H1 (cell line): Measurements from ENCODE around the gene RARRES1. TPM values are rescaled to one million over a fixed set of nuclear protein-coding genes. Genes with fewer than 3 reads are reported as not detected.

Source experiments
- CTCF ChIA-PET: fragments of 300-600 bp; sonication (Branson Sonifier 250); formaldehyde crosslinking; loops from one replicate; lab custom pipeline; 2021; ENCODE audit not compliant: partially characterized antibody; lab: Charles Lee
- POLR2A ChIA-PET: fragments of 300-600 bp; sonication (Branson Sonifier 250); formaldehyde crosslinking; loops from one replicate; lab custom pipeline; 2021; ENCODE audit warnings: inconsistent platforms; ENCODE audit not compliant: partially characterized antibody; lab: Charles Lee
- DNase-seq, 2 experiments: peaks; one replicate each; pipeline versions ENCODE4 v3.0.0 to v3.0.0-alpha.2; 2010 to 2022; ENCODE audit warnings: low spot score in 2 of 2, low read depth in 1 of 2, mixed read lengths in 1 of 2
- FAIRE-seq: peaks from 2 replicates; lab custom pipeline; 2011; peaks lifted over from hg19 to GRCh38; lab: Jason Lieb, UNC
- H2AFZ ChIP-seq: 2 replicates; pipeline ENCODE4 v1.8.1; 2012; ENCODE audit warnings: low read length, inconsistent platforms
- H2AK5ac ChIP-seq: 2 replicates; pipeline ENCODE4 v1.6.1; 2013; ENCODE audit warnings: low read depth, low read length
- H2BK120ac ChIP-seq: replicated peaks from 2 replicates; pipeline ENCODE3; 2013; ENCODE audit warnings: low read depth, low read length, inconsistent platforms
- H2BK12ac ChIP-seq: 2 replicates; pipeline ENCODE4 v1.6.1; 2013; ENCODE audit warnings: low read depth, low read length
- H2BK15ac ChIP-seq: 2 replicates; pipeline ENCODE4 v1.6.1; 2013; ENCODE audit warnings: low read length
- H2BK20ac ChIP-seq: 2 replicates; pipeline ENCODE4 v1.6.1; 2013; ENCODE audit warnings: low read length
- H2BK5ac ChIP-seq: 2 replicates; pipeline ENCODE4 v1.6.1; 2013; ENCODE audit warnings: low read depth, low read length
- H3K14ac ChIP-seq: 2 replicates; pipeline ENCODE4 v1.6.1; 2013; ENCODE audit warnings: inconsistent platforms; ENCODE audit not compliant: insufficient read length
- H3K18ac ChIP-seq: 2 replicates; pipeline ENCODE4 v1.6.1; 2013; ENCODE audit warnings: low read length; ENCODE audit errors: extremely low read depth
- H3K23ac ChIP-seq: 2 replicates; pipeline ENCODE4 v1.6.1; 2013; ENCODE audit warnings: inconsistent platforms; ENCODE audit not compliant: insufficient read length
- H3K23me2 ChIP-seq: 2 replicates; pipeline ENCODE4 v1.6.1; 2013; ENCODE audit warnings: low read depth, low read length
- H3K27ac ChIP-seq: 2 replicates; pipeline ENCODE4 v1.6.1; 2011; ENCODE audit warnings: low read depth, low read length, inconsistent platforms
- H3K27me3 ChIP-seq, 4 experiments: replicated peaks in 1 of 4; 1 replicate in 1 of 4; 2 replicates in 3 of 4; pipeline versions ENCODE4 v1.6.1 to v1.8.1; 2011 to 2013; ENCODE audit warnings: low read length in 3 of 4, mild to moderate bottlenecking in 3 of 4, inconsistent platforms in 2 of 4, mixed read lengths in 2 of 4, moderate library complexity in 1 of 4; ENCODE audit not compliant: control insufficient read depth in 3 of 4, insufficient read depth in 3 of 4; ENCODE audit errors: extremely low read depth in 1 of 4
- H3K36me3 ChIP-seq, 4 experiments: 2 replicates each; pipeline versions ENCODE4 v1.6.1 to v1.8.1; 2011 to 2013; ENCODE audit warnings: mild to moderate bottlenecking in 4 of 4, low read length in 3 of 4, moderate library complexity in 2 of 4, control low read depth in 1 of 4, inconsistent platforms in 1 of 4; ENCODE audit not compliant: insufficient read depth in 4 of 4, control insufficient read depth in 2 of 4
- H3K4ac ChIP-seq: replicated peaks from 2 replicates; pipeline ENCODE3; 2013; ENCODE audit warnings: low read length, low read depth, mixed read lengths, inconsistent platforms; ENCODE audit not compliant: insufficient read length
- H3K4me1 ChIP-seq, 4 experiments: replicated peaks in 1 of 4; 1 replicate in 1 of 4; 2 replicates in 3 of 4; pipeline versions ENCODE4 v1.6.1 to v1.8.1; 2011 to 2013; ENCODE audit warnings: low read length in 3 of 4, inconsistent platforms in 2 of 4, mixed read lengths in 1 of 4; ENCODE audit not compliant: insufficient read depth in 4 of 4, control insufficient read depth in 3 of 4
- H3K4me2 ChIP-seq, 2 experiments: 2 replicates each; pipeline versions ENCODE4 v1.6.1 to v1.8.1; 2011 to 2013; ENCODE audit warnings: low read depth in 2 of 2, low read length in 2 of 2, control low read depth in 1 of 2, inconsistent platforms in 1 of 2, mild to moderate bottlenecking in 1 of 2; ENCODE audit not compliant: insufficient read depth in 1 of 2
- H3K4me3 ChIP-seq, 4 experiments: fragments of 200-600, 300-600 bp in 1 of 4; sonication (generic), shearing (Covaris generic), sonication (Bioruptor Twin) in 1 of 4; 2 replicates each; pipeline versions ENCODE4 v1.5.1 to v1.8.1; 2011 to 2016; ENCODE audit warnings: low read length in 4 of 4, low read depth in 3 of 4, control low read depth in 2 of 4, inconsistent platforms in 2 of 4, mild to moderate bottlenecking in 2 of 4, mixed read lengths in 1 of 4, moderate library complexity in 1 of 4; ENCODE audit not compliant: insufficient read depth in 2 of 4; ENCODE audit errors: extremely low read depth in 1 of 4
- H3K56ac ChIP-seq: replicated peaks from 2 replicates; pipeline ENCODE3; 2013; ENCODE audit warnings: low read depth, mild to moderate bottlenecking, mixed read lengths, low read length, inconsistent platforms; ENCODE audit not compliant: insufficient read length
- H3K79me1 ChIP-seq: 2 replicates; pipeline ENCODE4 v1.6.1; 2013; ENCODE audit warnings: low read depth, low read length, control low read depth
- H3K79me2 ChIP-seq, 2 experiments: 2 replicates each; pipeline versions ENCODE4 v1.6.1 to v1.8.1; 2012 to 2013; ENCODE audit warnings: low read length in 2 of 2, mild to moderate bottlenecking in 2 of 2, inconsistent platforms in 1 of 2; ENCODE audit not compliant: insufficient read depth in 2 of 2, control insufficient read depth in 1 of 2
- H3K9ac ChIP-seq, 4 experiments: replicated peaks in 1 of 4; 1 replicate in 1 of 4; 2 replicates in 3 of 4; pipeline versions ENCODE4 v1.6.1 to v1.8.1; 2011 to 2013; ENCODE audit warnings: low read depth in 3 of 4, low read length in 3 of 4, control low read depth in 2 of 4, mild to moderate bottlenecking in 2 of 4, moderate library complexity in 2 of 4, inconsistent platforms in 1 of 4; ENCODE audit errors: extremely low read depth in 1 of 4
- H3K9me3 ChIP-seq, 2 experiments: 2 replicates each; pipeline versions ENCODE4 v1.6.1 to v1.8.1; 2012 to 2013; ENCODE audit warnings: mild to moderate bottlenecking in 2 of 2, moderate library complexity in 2 of 2, control low read depth in 1 of 2, inconsistent platforms in 1 of 2, low read depth in 1 of 2, low read length in 1 of 2, mixed read lengths in 1 of 2; ENCODE audit not compliant: insufficient read depth in 2 of 2
- H4K20me1 ChIP-seq, 2 experiments: replicated peaks in 1 of 2; 2 replicates each; pipeline versions ENCODE3 to v1.8.1; 2011 to 2013; ENCODE audit warnings: inconsistent platforms in 2 of 2, low read length in 2 of 2, mild to moderate bottlenecking in 1 of 2; ENCODE audit not compliant: insufficient read depth in 2 of 2, control insufficient read depth in 1 of 2
- H4K5ac ChIP-seq: 2 replicates; pipeline ENCODE4 v1.6.1; 2013; ENCODE audit warnings: low read length, low read depth, mixed read lengths, inconsistent platforms; ENCODE audit not compliant: insufficient read length
- H4K8ac ChIP-seq: 2 replicates; pipeline ENCODE4 v1.8.0; 2013; ENCODE audit warnings: mild to moderate bottlenecking, moderate library complexity, low read length, inconsistent platforms; ENCODE audit not compliant: insufficient read depth; ENCODE audit errors: extremely low read depth
- H4K91ac ChIP-seq: replicated peaks from 2 replicates; pipeline ENCODE3; 2013; ENCODE audit warnings: low read length, mixed read lengths, inconsistent platforms; ENCODE audit not compliant: insufficient read length
- ATF3 ChIP-seq: IDR thresholded peaks from 2 replicates; pipeline ENCODE4 v1.6.1; 2011; ENCODE audit warnings: low read depth, mild to moderate bottlenecking, low read length; ENCODE audit not compliant: insufficient read depth
- BACH1 ChIP-seq: IDR thresholded peaks from 2 replicates; pipeline ENCODE4 v1.6.1; 2012; ENCODE audit warnings: low read length, improper control_type of control experiment
- CBX8 ChIP-seq: fragments of 300-800, 300-1000 bp; sonication (generic); IDR thresholded peaks from 2 replicates; pipeline ENCODE4 v1.7.1; 2016; ENCODE audit warnings: low read depth, low read length, borderline replicate concordance
- EP300 ChIP-seq, 2 experiments: IDR thresholded peaks; 1 replicate in 1 of 2; 2 replicates in 1 of 2; pipeline ENCODE4 v1.6.1; 2011 to 2012; ENCODE audit warnings: low read depth in 2 of 2, low read length in 2 of 2, mild to moderate bottlenecking in 2 of 2, borderline replicate concordance in 1 of 2, inconsistent platforms in 1 of 2, moderate library complexity in 1 of 2
- EZH2 ChIP-seq: fragments of 200-600 bp; sonication (generic); IDR thresholded peaks from 2 replicates; pipeline ENCODE4 v1.7.1; 2012; ENCODE audit warnings: low read depth, mild to moderate bottlenecking, moderate library complexity, low read length, inconsistent platforms; ENCODE audit not compliant: severe bottlenecking
- FOSL1 ChIP-seq: IDR thresholded peaks from 2 replicates; pipeline ENCODE4 v1.6.1; 2011; ENCODE audit warnings: mild to moderate bottlenecking, low read depth, low read length, moderate library complexity; ENCODE audit not compliant: insufficient read depth
- HDAC6 ChIP-seq: IDR thresholded peaks from one replicate; pipeline ENCODE4 v1.7.1; 2012; ENCODE audit warnings: low read depth, mild to moderate bottlenecking, inconsistent platforms, low read length, moderate library complexity
- POU5F1 ChIP-seq: IDR thresholded peaks from 2 replicates; pipeline ENCODE4 v1.6.1; 2011; ENCODE audit warnings: low read depth, mild to moderate bottlenecking, low read length, moderate library complexity
- TAF1 ChIP-seq: IDR thresholded peaks from 2 replicates; pipeline ENCODE4 v1.6.1; 2011; ENCODE audit warnings: mild to moderate bottlenecking, low read depth, low read length
- TEAD4 ChIP-seq: IDR thresholded peaks from 2 replicates; pipeline ENCODE4 v1.6.1; 2012; ENCODE audit warnings: low read depth, low read length, inconsistent platforms, mixed read lengths
- USF2 ChIP-seq: IDR thresholded peaks from 2 replicates; pipeline ENCODE4 v1.6.1; 2011; ENCODE audit warnings: low read length, improper control_type of control experiment
- YY1 ChIP-seq: IDR thresholded peaks from 2 replicates; pipeline ENCODE4 v1.6.1; 2011; ENCODE audit warnings: low read depth, mild to moderate bottlenecking, low read length
- WGBS, 2 experiments: shearing (Covaris generic) in 1 of 2; methylation state at CpG; one replicate each; pipeline versions ENCODE4 v1.1.6 to v1.1.7; 2013 to 2015; ENCODE audit warnings: low lambda C conversion rate in 2 of 2, mixed read lengths in 2 of 2, inconsistent platforms in 1 of 2, low coverage in 1 of 2, missing lambda C conversion rate in 1 of 2; ENCODE audit not compliant: insufficient replicate concordance in 2 of 2, insufficient coverage in 1 of 2, insufficient read length in 1 of 2; ENCODE audit errors: extremely low coverage in 1 of 2, missing lambda C conversion rate in 1 of 2; 5-methylcytosine and 5-hydroxymethylcytosine counted together
- polyA plus RNA-seq, 7 experiments: library from polyadenylated mRNA; depleted of rRNA in 3 of 7; stranded (reverse) in 5 of 7; unstranded in 2 of 7; fragments of >200 nt in 5 of 7; fragments of 200-250 nt in 2 of 7; gene quantifications; 1 replicate in 5 of 7; 2 replicates in 1 of 7; 4 replicates in 1 of 7; pipeline versions ENCODE4 v1.2.1 to v1.2.3, GENCODE V29; 2011 to 2013; ENCODE audit warnings: missing spikeins in 2 of 7, mixed read lengths in 2 of 7
- total RNA-seq: library from RNA; stranded (reverse); fragmentation: NEBNext Ultra II Directional; extraction: Animal tissue kit (Norgen Biotek cat#: 25700); gene quantifications from 2 replicates; pipeline ENCODE4 v1.2.1, GENCODE V29; 2021

RARRES1 gene
- total and polyA plus RNA-seq, 2 of the 8 experiments (the other 6 are each of a cell fraction or from before 2014, with no cell fraction given), result 0.26 to 0.71 TPM

- H4K5ac ChIP-seq, result no peak overlapping the region
- no peak overlapping the region for H3K27ac ChIP-seq
- H2BK15ac ChIP-seq, result no peak overlapping the region
- H3K4me1 ChIP-seq, result no peaks in the 10 kb centered on the region
- no peak for FAIRE-seq
- H4K20me1 ChIP-seq, result peaks cover 0 to 4% of the 10 kb centered on the region in 2 experiments
- H3K23ac ChIP-seq, result no peak overlapping the region
- no peaks in the 10 kb centered on the region for H3K79me1 ChIP-seq
- ChIA-PET CTCF (interaction anchor here (0.6 to 3.9 kb wide), 18 partner anchors 9 to 604 kb away, joined by 3 to 48 read pairs (median 6); partner anchors contain the start of genes GFM1 and LXN), POLR2A (interaction anchor here (2.7 kb wide), 1 partner anchor 16 kb away, joined by 15 read pairs; the partner anchor contains the start of gene GFM1)
- 91% methylated on average over 4 of the region's 4 CpGs; no CpG with 5 or more reads in 1 of the 2 experiments for WGBS, 2 experiments
- no peak overlapping the region for H2BK120ac ChIP-seq
- no peak overlapping the region for H2AFZ ChIP-seq
- no peak overlapping the region for H3K56ac ChIP-seq
- H3K4me2 ChIP-seq, result no peak overlapping the region
- no peak overlapping the region for H4K8ac ChIP-seq
- no peak overlapping the region for H3K4ac ChIP-seq
- no peaks in the 10 kb centered on the region for H3K27me3 ChIP-seq
- H2BK5ac ChIP-seq, result no peak overlapping the region
- no peak overlapping the region for H2BK12ac ChIP-seq
- no peak overlapping the region for H3K9ac ChIP-seq
- H3K4me3 ChIP-seq, result no peak overlapping the region
- H4K91ac ChIP-seq, result no peak overlapping the region
- no peaks in the 10 kb centered on the region for H3K23me2 ChIP-seq
- DNase-seq, result no peak
- H3K14ac ChIP-seq, result no peak overlapping the region
- no peak overlapping the region for H3K18ac ChIP-seq
- H3K36me3 ChIP-seq, result peaks cover 11 to 46% (median 19%) of the 10 kb centered on the region in 4 experiments; a peak in 7 of 8 replicates
- no peak overlapping the region for H2BK20ac ChIP-seq
- H3K79me2 ChIP-seq, result no peaks in the 10 kb centered on the region
- no peaks in the 10 kb centered on the region for H3K9me3 ChIP-seq
- no peak overlapping the region for H2AK5ac ChIP-seq
- TF ChIP-seq HDAC6, result no peak
- no peak for TF ChIP-seq POU5F1
- TF ChIP-seq BACH1, result no peak
- no peak for TF ChIP-seq EZH2
- no peak for TF ChIP-seq TAF1
- TF ChIP-seq ATF3, result no peak
- TF ChIP-seq TEAD4, result no peak
- TF ChIP-seq CBX8, result no peak
- TF ChIP-seq FOSL1, result no peak
- TF ChIP-seq YY1, result no peak
- no peak for TF ChIP-seq USF2
- TF ChIP-seq EP300 (IDR thresholded peaks at IDR 0.05; ENCODE audit: borderline replicate concordance in 1 of 2, low read depth in 2 of 2, low read length in 2 of 2), result no peak
Measured at GRCh38 chr3:158660711-158661110, 71.5 kb downstream of the RARRES1 start.
